GM12878 (cell line): ENCODE measurements around the gene CDYL.

Experiments used
- CBFB ChIP-seq: IDR thresholded peaks from 2 replicates; pipeline ENCODE4 v1.6.1; 2016; ENCODE audit warnings: antibody characterized with exemption, low read depth
- CHD2 ChIP-seq: IDR thresholded peaks from 2 replicates; pipeline ENCODE4 v1.6.1; 2011; ENCODE audit warnings: low read depth, low read length, improper control_type of control experiment, borderline replicate concordance
- EZH2 ChIP-seq: IDR thresholded peaks from 2 replicates; pipeline ENCODE4 v1.6.1; 2012; ENCODE audit warnings: low read depth, mild to moderate bottlenecking, control low read depth, inconsistent platforms, low read length, borderline replicate concordance; ENCODE audit not compliant: control insufficient read depth
- FOXK2 ChIP-seq: fragments of 450-650 bp; IDR thresholded peaks from 2 replicates; pipeline ENCODE4 v1.6.1; 2017; ENCODE audit warnings: mild to moderate bottlenecking, moderate library complexity
- HDAC2 ChIP-seq: fragments of 200-600 bp; sonication (generic); IDR thresholded peaks from 2 replicates; pipeline ENCODE4 v1.6.1; 2017
- KDM1A ChIP-seq: fragments of 200-600 bp; sonication (generic); IDR thresholded peaks from 2 replicates; pipeline ENCODE4 v1.6.1; 2016; ENCODE audit warnings: borderline replicate concordance
- POLR2A ChIP-seq: IDR thresholded peaks from 2 replicates; pipeline ENCODE4 v1.6.1; 2011; ENCODE audit warnings: low read depth, mild to moderate bottlenecking, low read length
- RCOR1 ChIP-seq: conservative IDR thresholded peaks from 2 replicates; pipeline ENCODE4 v1.6.1; 2012; ENCODE audit warnings: low read depth, low read length, improper control_type of control experiment
- SPI1 ChIP-seq: IDR thresholded peaks from 2 replicates; pipeline ENCODE4 v1.6.1; 2011; ENCODE audit warnings: low read depth, mild to moderate bottlenecking, low read length, moderate library complexity, borderline replicate concordance; ENCODE audit not compliant: insufficient read depth
- TCF7 ChIP-seq: IDR thresholded peaks from 2 replicates; pipeline ENCODE4 v1.6.1; 2014; ENCODE audit warnings: antibody characterized with exemption, borderline replicate concordance
- TF ChIP-seq, protein P1 (sequence below), 3 experiments: IDR thresholded peaks in 2 of 3; conservative IDR thresholded peaks in 1 of 3; 2 replicates each; pipeline ENCODE4 v1.5.1; 2011; ENCODE audit warnings: low read depth in 3 of 3, low read length in 3 of 3, mild to moderate bottlenecking in 3 of 3, control low read depth in 2 of 3, moderate library complexity in 2 of 3, inconsistent platforms in 1 of 3, mixed read lengths in 1 of 3; ENCODE audit not compliant: control insufficient read depth in 2 of 3, insufficient read depth in 1 of 3; ENCODE audit errors: extremely low read depth in 1 of 3
- TF ChIP-seq, protein P2 (sequence below): fragments of 450-650 bp; IDR thresholded peaks from 2 replicates; pipeline ENCODE4 v1.6.1; 2016; ENCODE audit warnings: mild to moderate bottlenecking

DNA sequence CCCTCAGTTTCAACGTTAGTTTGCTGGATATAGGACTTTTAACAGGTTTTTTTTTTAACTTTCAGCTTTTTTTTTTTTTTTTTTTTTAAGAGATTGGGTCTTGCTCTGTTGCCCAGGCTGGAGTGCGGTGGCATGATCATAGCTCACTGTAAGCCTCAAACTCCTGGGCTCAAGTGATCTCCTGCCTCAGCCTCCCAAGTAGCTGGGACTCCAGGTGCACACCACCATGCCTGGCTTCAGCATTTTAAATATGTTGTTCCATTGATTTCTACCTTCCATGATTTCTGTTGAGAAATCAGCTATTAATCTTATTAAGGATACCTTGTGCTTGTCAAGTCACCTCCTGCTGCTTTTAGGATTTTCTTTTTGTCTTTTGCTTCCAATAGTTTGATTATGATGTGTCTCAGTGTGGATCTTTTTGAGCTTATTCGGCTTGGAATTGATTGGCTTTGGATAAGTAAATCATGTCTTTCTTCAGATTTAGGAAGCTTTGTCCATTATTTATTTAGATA lies 52.0 kb downstream of the CDYL start:
- TF ChIP-seq FOXK2: no peak
- TF ChIP-seq, protein P1, sequence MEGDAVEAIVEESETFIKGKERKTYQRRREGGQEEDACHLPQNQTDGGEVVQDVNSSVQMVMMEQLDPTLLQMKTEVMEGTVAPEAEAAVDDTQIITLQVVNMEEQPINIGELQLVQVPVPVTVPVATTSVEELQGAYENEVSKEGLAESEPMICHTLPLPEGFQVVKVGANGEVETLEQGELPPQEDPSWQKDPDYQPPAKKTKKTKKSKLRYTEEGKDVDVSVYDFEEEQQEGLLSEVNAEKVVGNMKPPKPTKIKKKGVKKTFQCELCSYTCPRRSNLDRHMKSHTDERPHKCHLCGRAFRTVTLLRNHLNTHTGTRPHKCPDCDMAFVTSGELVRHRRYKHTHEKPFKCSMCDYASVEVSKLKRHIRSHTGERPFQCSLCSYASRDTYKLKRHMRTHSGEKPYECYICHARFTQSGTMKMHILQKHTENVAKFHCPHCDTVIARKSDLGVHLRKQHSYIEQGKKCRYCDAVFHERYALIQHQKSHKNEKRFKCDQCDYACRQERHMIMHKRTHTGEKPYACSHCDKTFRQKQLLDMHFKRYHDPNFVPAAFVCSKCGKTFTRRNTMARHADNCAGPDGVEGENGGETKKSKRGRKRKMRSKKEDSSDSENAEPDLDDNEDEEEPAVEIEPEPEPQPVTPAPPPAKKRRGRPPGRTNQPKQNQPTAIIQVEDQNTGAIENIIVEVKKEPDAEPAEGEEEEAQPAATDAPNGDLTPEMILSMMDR (IDR thresholded peaks at IDR 0.05 in 2 of 3, conservative IDR thresholded peaks at IDR 0.05 in 1 of 3; ENCODE audit: control insufficient read depth in 2 of 3, extremely low read depth in 1 of 3, insufficient read depth in 1 of 3, low read depth in 3 of 3, low read length in 3 of 3): no peak
- no peak for TF ChIP-seq HDAC2
- no peak for TF ChIP-seq POLR2A
- no peak for TF ChIP-seq KDM1A
- TF ChIP-seq RCOR1: no peak
- TF ChIP-seq CHD2: no peak
- no peak for TF ChIP-seq SPI1
- no peak for TF ChIP-seq EZH2
- no peak for TF ChIP-seq CBFB
- TF ChIP-seq, protein P2, sequence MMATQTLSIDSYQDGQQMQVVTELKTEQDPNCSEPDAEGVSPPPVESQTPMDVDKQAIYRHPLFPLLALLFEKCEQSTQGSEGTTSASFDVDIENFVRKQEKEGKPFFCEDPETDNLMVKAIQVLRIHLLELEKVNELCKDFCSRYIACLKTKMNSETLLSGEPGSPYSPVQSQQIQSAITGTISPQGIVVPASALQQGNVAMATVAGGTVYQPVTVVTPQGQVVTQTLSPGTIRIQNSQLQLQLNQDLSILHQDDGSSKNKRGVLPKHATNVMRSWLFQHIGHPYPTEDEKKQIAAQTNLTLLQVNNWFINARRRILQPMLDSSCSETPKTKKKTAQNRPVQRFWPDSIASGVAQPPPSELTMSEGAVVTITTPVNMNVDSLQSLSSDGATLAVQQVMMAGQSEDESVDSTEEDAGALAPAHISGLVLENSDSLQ: no peak
- no peak for TF ChIP-seq TCF7
